Neuronal stem cell (in vitro differentiated cells): ENCODE measurements around the gene SCNN1B.

Source experiments
- DNase-seq: peaks from one replicate; pipeline ENCODE4 v3.0.0-alpha.2; 2013; ENCODE audit warnings: low spot score
- H2AFZ ChIP-seq: one replicate; pipeline ENCODE4 v1.6.1; 2013; ENCODE audit warnings: mild to moderate bottlenecking, low read length, inconsistent platforms
- H2AK5ac ChIP-seq: 2 replicates; pipeline ENCODE4 v1.6.1; 2013; ENCODE audit warnings: low read depth, mild to moderate bottlenecking, inconsistent platforms, low read length, moderate library complexity, mixed read lengths
- H2BK120ac ChIP-seq: 2 replicates; pipeline ENCODE4 v1.6.1; 2013; ENCODE audit warnings: low read depth, mild to moderate bottlenecking, inconsistent platforms, low read length, moderate library complexity, mixed read lengths
- H2BK12ac ChIP-seq: one replicate; pipeline ENCODE4 v1.6.1; 2013; ENCODE audit warnings: low read length, inconsistent platforms
- H2BK15ac ChIP-seq: 2 replicates; pipeline ENCODE4 v1.6.1; 2013; ENCODE audit warnings: mild to moderate bottlenecking, low read length, inconsistent platforms, mixed read lengths
- H2BK5ac ChIP-seq: one replicate; pipeline ENCODE4 v1.6.1; 2013; ENCODE audit warnings: inconsistent platforms, mild to moderate bottlenecking, low read length, moderate library complexity
- H3K14ac ChIP-seq: one replicate; pipeline ENCODE4 v1.6.1; 2013; ENCODE audit warnings: low read length, inconsistent platforms
- H3K18ac ChIP-seq: 2 replicates; pipeline ENCODE4 v1.6.1; 2013; ENCODE audit warnings: low read length, inconsistent platforms
- H3K23ac ChIP-seq: 2 replicates; pipeline ENCODE4 v1.6.1; 2013; ENCODE audit warnings: low read depth, mild to moderate bottlenecking, mixed read lengths, low read length, inconsistent platforms; ENCODE audit not compliant: poor library complexity
- H3K27ac ChIP-seq: replicated peaks from 3 replicates; pipeline ENCODE4 v1.5.1; 2013; ENCODE audit warnings: low read length, inconsistent platforms
- H3K27me3 ChIP-seq, 3 experiments: 2 replicates each; pipeline ENCODE4 v1.6.1; 2013; ENCODE audit warnings: low read length in 3 of 3, mild to moderate bottlenecking in 2 of 3, inconsistent platforms in 1 of 3, low read depth in 1 of 3, mixed read lengths in 1 of 3, moderate library complexity in 1 of 3; ENCODE audit not compliant: control insufficient read depth in 3 of 3, insufficient read depth in 3 of 3
- H3K36me3 ChIP-seq, 2 donors: replicated peaks in 1 of 2; 2 replicates each; pipeline ENCODE4 v1.6.1; 2013; ENCODE audit warnings: low read length in 2 of 2; ENCODE audit not compliant: control insufficient read depth in 2 of 2, insufficient read depth in 2 of 2
- H3K4ac ChIP-seq: 2 replicates; pipeline ENCODE4 v1.6.1; 2013; ENCODE audit warnings: inconsistent platforms, mild to moderate bottlenecking, low read length, moderate library complexity
- H3K4me1 ChIP-seq, 2 donors: 1 replicate in 1 of 2; 2 replicates in 1 of 2; pipeline ENCODE4 v1.6.1; 2013; ENCODE audit warnings: low read length in 2 of 2, low read depth in 1 of 2; ENCODE audit not compliant: control insufficient read depth in 2 of 2, insufficient read depth in 1 of 2
- H3K4me2 ChIP-seq: one replicate; pipeline ENCODE4 v1.6.1; 2013; ENCODE audit warnings: mild to moderate bottlenecking, low read length, inconsistent platforms; ENCODE audit not compliant: insufficient read depth, poor library complexity, severe bottlenecking
- H3K4me3 ChIP-seq, 2 donors: 2 replicates each; pipeline ENCODE4 v1.5.1; 2013; ENCODE audit warnings: low read length in 2 of 2, mild to moderate bottlenecking in 2 of 2, inconsistent platforms in 1 of 2, moderate library complexity in 1 of 2
- H3K79me1 ChIP-seq: one replicate; pipeline ENCODE4 v1.6.1; 2013; ENCODE audit warnings: low read depth, mild to moderate bottlenecking, inconsistent platforms, low read length, moderate library complexity
- H3K9ac ChIP-seq: one replicate; pipeline ENCODE4 v1.6.1; 2013; ENCODE audit warnings: mild to moderate bottlenecking, low read depth, low read length, inconsistent platforms; ENCODE audit not compliant: poor library complexity
- H3K9me3 ChIP-seq, 2 donors: replicated peaks in 1 of 2; 2 replicates each; pipeline versions ENCODE3 to v1.6.1; 2013; ENCODE audit warnings: low read length in 2 of 2, mild to moderate bottlenecking in 2 of 2, inconsistent platforms in 1 of 2, low read depth in 1 of 2, mixed read lengths in 1 of 2, moderate library complexity in 1 of 2; ENCODE audit not compliant: control insufficient read depth in 2 of 2, insufficient read depth in 1 of 2
- H4K8ac ChIP-seq: one replicate; pipeline ENCODE4 v1.6.1; 2013; ENCODE audit warnings: low read depth, mild to moderate bottlenecking, inconsistent platforms, low read length, moderate library complexity
- H4K91ac ChIP-seq: one replicate; pipeline ENCODE4 v1.6.1; 2013; ENCODE audit warnings: low read length, low read depth, mild to moderate bottlenecking, inconsistent platforms; ENCODE audit not compliant: poor library complexity
- WGBS, 2 donors: extraction: QIAGEN DNeasy Blood & Tissue Kit; methylation state at CpG; one replicate each; pipeline ENCODE4 v1.1.7; 2013; ENCODE audit warnings: missing lambda C conversion rate in 2 of 2, mixed read lengths in 1 of 2; ENCODE audit not compliant: insufficient read length in 2 of 2, insufficient replicate concordance in 1 of 2; ENCODE audit errors: extremely low coverage in 2 of 2; 5-methylcytosine and 5-hydroxymethylcytosine counted together

SCNN1B gene

GRCh38 chr16:23306199-23307100 lies 4.3 kb downstream of the SCNN1B start:
- Histone ChIP-seq H3K9me3 (peaks cover 0 to 6% of the 10 kb centered on the region in 2 donors), H3K18ac (no peak overlapping the region), H3K4me1 (peaks cover 0 to 7% of the 10 kb centered on the region in 2 donors), H2BK5ac (no peak overlapping the region), H3K14ac (no peak overlapping the region), H3K36me3 (no peaks in the 10 kb centered on the region), H2AFZ (no peak overlapping the region), H3K23ac (no peak overlapping the region), H2BK12ac (no peak overlapping the region), H3K27me3 (peaks cover 12 to 45% (median 26%) of the 10 kb centered on the region in 3 experiments), H2AK5ac (no peak overlapping the region), H3K9ac (no peak overlapping the region), H2BK120ac (no peak overlapping the region), H2BK15ac (no peak overlapping the region), H3K4ac (no peak overlapping the region), H4K91ac (no peak overlapping the region), H3K79me1 (peaks cover 1% of the 10 kb centered on the region), H4K8ac (no peak overlapping the region), H3K4me3 (no peak overlapping the region), H3K4me2 (no peak overlapping the region), H3K27ac (no peak overlapping the region)
- DNase-seq, result no peak
- WGBS, 2 donors, result no CpG with 5 or more reads among the region's 7 CpGs

- Histone ChIP-seq H3K4me3 (no peak overlapping the region), H3K27ac (no peak overlapping the region), H3K36me3 (no peaks in the 10 kb centered on the region), H3K27me3 (peaks cover 0 to 10% (median 0%) of the 10 kb centered on the region in 3 experiments), H4K91ac (no peak overlapping the region), H3K23ac (no peak overlapping the region), H3K9ac (no peak overlapping the region), H2AFZ (no peak overlapping the region), H2BK15ac (no peak overlapping the region), H3K4me1 (no peaks in the 10 kb centered on the region), H3K14ac (no peak overlapping the region), H3K9me3 (peaks cover 0 to 4% of the 10 kb centered on the region in 2 donors), H3K4ac (no peak overlapping the region), H4K8ac (no peak overlapping the region), H3K18ac (no peak overlapping the region), H2BK12ac (no peak overlapping the region), H3K4me2 (no peak overlapping the region), H2AK5ac (no peak overlapping the region), H2BK5ac (no peak overlapping the region), H2BK120ac (no peak overlapping the region), H3K79me1 (no peaks in the 10 kb centered on the region)
- DNase-seq, result no peak
These were observed 8.1 kb downstream of the SCNN1B start for GRCh38 chr16:23310217-23310616.

- peaks cover 0 to 4% of the 10 kb centered on the region in 2 donors for H3K9me3 ChIP-seq
- H2BK5ac ChIP-seq, result no peak overlapping the region
- H2BK120ac ChIP-seq, result no peak overlapping the region
- no peak overlapping the region for H4K8ac ChIP-seq
- no peak overlapping the region for H4K91ac ChIP-seq
- H3K79me1 ChIP-seq, result no peaks in the 10 kb centered on the region
- no peak overlapping the region for H2BK15ac ChIP-seq
- no peak overlapping the region for H2AK5ac ChIP-seq
- H2BK12ac ChIP-seq, result no peak overlapping the region
- no peak overlapping the region for H3K4me2 ChIP-seq
- no peak overlapping the region for H3K4me3 ChIP-seq
- no peaks in the 10 kb centered on the region for H3K36me3 ChIP-seq
- H2AFZ ChIP-seq, result no peak overlapping the region
- no peak overlapping the region for H3K23ac ChIP-seq
- no peak overlapping the region for H3K18ac ChIP-seq
- H3K4me1 ChIP-seq, result no peaks in the 10 kb centered on the region
- peaks cover 0 to 10% (median 0%) of the 10 kb centered on the region in 3 experiments for H3K27me3 ChIP-seq
- no peak for DNase-seq
- no CpG with 5 or more reads among the region's 5 CpGs for WGBS, 2 donors
- no peak overlapping the region for H3K4ac ChIP-seq
- H3K14ac ChIP-seq, result no peak overlapping the region
- no peak overlapping the region for H3K9ac ChIP-seq
- H3K27ac ChIP-seq, result no peak overlapping the region
These were observed 8.6 kb downstream of the SCNN1B start for GRCh38 chr16:23310744-23311143.

- no peaks in the 10 kb centered on the region for H3K4me1 ChIP-seq
- no peak overlapping the region for H3K23ac ChIP-seq
- no peaks in the 10 kb centered on the region for H3K36me3 ChIP-seq
- no peak overlapping the region for H3K27ac ChIP-seq
- H3K14ac ChIP-seq, result no peak overlapping the region
- H2AFZ ChIP-seq, result no peak overlapping the region
- no peaks in the 10 kb centered on the region for H3K79me1 ChIP-seq
- H3K4me2 ChIP-seq, result no peak overlapping the region
- 100% methylated on average over 2 of the region's 2 CpGs; no CpG with 5 or more reads in 1 of the 2 donors for WGBS, 2 donors
- H2BK120ac ChIP-seq, result no peak overlapping the region
- H3K9me3 ChIP-seq, result no peaks in the 10 kb centered on the region
- DNase-seq, result no peak
- H3K9ac ChIP-seq, result no peak overlapping the region
- no peak overlapping the region for H3K18ac ChIP-seq
- no peaks in the 10 kb centered on the region for H3K27me3 ChIP-seq
- H2BK15ac ChIP-seq, result no peak overlapping the region
- H2AK5ac ChIP-seq, result no peak overlapping the region
- no peak overlapping the region for H4K91ac ChIP-seq
- H2BK12ac ChIP-seq, result no peak overlapping the region
- H4K8ac ChIP-seq, result no peak overlapping the region
- peak overlapping the region in 1 of 2 donors; percentile 58 for H3K4me3 ChIP-seq
- H2BK5ac ChIP-seq, result no peak overlapping the region
- H3K4ac ChIP-seq, result no peak overlapping the region
These were observed 14.1 kb downstream of the SCNN1B start for GRCh38 chr16:23316232-23316631.
